Breast epithelium (tissue), 4 donors: ENCODE results near the gene IL26. TPM values are rescaled to one million over a fixed set of nuclear protein-coding genes. Genes with fewer than 3 reads are reported as not detected.

Source experiments
- DNase-seq, 2 donors: peaks; one replicate each; pipeline ENCODE4 v3.0.0-alpha.2; 2019; ENCODE audit warnings: low spot score in 2 of 2
- H3K27ac ChIP-seq, 2 donors: fragments of 200-600 bp; sonication (generic) in 1 of 2; one replicate each; pipeline ENCODE4 v1.5.1; 2016 to 2019; ENCODE audit warnings: mild to moderate bottlenecking in 1 of 2
- H3K27me3 ChIP-seq, 2 donors: fragments of 200-600 bp; sonication (generic) in 1 of 2; one replicate each; pipeline versions ENCODE4 v1.5.1 to v1.6.0; 2017 to 2019; ENCODE audit warnings: control low read depth in 1 of 2, mild to moderate bottlenecking in 1 of 2
- H3K36me3 ChIP-seq: fragments of 200-600 bp; one replicate; pipeline ENCODE4 v1.5.1; 2019
- H3K4me1 ChIP-seq, 2 donors: fragments of 200-600 bp; sonication (generic); one replicate each; pipeline ENCODE4 v1.5.1; 2016 to 2019; ENCODE audit warnings: control low read depth in 1 of 2
- H3K4me3 ChIP-seq, 3 donors: fragments of 200-600 bp; sonication (generic); 1 replicate in 2 of 3; 2 replicates in 1 of 3; pipeline ENCODE4 v1.5.1; 2016 to 2019; ENCODE audit warnings: mild to moderate bottlenecking in 3 of 3, moderate library complexity in 2 of 3
- H3K9me3 ChIP-seq, 2 donors: fragments of 200-600 bp; sonication (generic) in 1 of 2; one replicate each; pipeline ENCODE4 v1.5.1; 2016 to 2019; ENCODE audit warnings: control low read depth in 1 of 2
- POLR2A ChIP-seq: fragments of 450-650 bp; IDR thresholded peaks from one replicate; pipeline ENCODE4 v1.6.1; 2016; ENCODE audit warnings: antibody characterized with exemption, mild to moderate bottlenecking, moderate library complexity
- POLR2AphosphoS5 ChIP-seq, 3 donors: sonication (generic); formaldehyde crosslinking; IDR thresholded peaks; one replicate each; pipeline ENCODE4 v1.6.1; 2017; ENCODE audit warnings: antibody characterized with exemption in 3 of 3
- intact Hi-C: fragments of 100-400 bp; cut with DNase I; formaldehyde crosslinking; loops from one replicate; pipeline ENCODE4 v1.15.1; 2023; ENCODE audit warnings: low total_unique reads
- total RNA-seq, 3 donors: library from RNA; depleted of rRNA; stranded (reverse); fragments of >200 nt; gene quantifications; one replicate each; pipeline ENCODE4 v1.1.0, GENCODE V29; 2016
- TF ChIP-seq, protein P1 (sequence below), 3 donors: fragments of 450-650 bp; IDR thresholded peaks; one replicate each; pipeline ENCODE4 v1.5.1; 2016 to 2017; ENCODE audit warnings: antibody characterized with exemption in 3 of 3, mild to moderate bottlenecking in 3 of 3, moderate library complexity in 3 of 3

IL26 gene
- total RNA-seq, 3 donors from 2014 or later, result not detected

DNA sequence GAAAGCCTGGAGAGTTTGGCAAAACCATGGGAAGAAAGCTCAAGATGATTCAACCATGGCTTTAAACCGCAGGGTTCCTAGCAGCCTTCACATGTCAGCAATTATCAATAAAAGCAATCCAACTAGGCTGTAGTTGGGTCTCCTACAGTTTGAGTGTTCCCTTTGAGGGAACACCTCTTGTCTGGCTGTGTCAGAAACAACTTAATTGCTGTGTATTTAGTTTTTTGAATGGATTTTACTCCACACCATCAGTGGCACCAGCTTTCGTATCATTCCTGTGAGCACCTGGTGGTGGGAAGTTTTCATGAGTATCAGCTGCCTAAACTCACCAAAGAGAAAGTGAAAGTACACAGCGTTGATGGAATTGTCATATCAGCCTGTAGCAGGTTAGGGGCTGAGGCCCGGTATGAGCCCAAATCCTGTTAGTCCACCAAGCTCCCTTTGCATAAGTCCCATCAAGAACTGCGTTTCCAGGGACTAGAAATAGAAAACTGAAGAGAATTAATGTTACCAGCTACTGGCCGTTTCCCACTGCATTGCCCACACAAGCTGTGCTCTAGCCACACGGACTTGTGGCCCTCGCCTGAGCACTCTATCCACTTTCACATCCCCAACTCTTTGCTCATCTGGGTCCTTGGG is 10.9 kb upstream of the IL26 start:
- Histone ChIP-seq H3K27me3 (no peaks in the 10 kb centered on the region), H3K27ac (peak overlapping the region; percentile 1 to 13), H3K4me3 (peak overlapping the region; percentile 34 to 50 (median 43)), H3K9me3 (no peaks in the 10 kb centered on the region), H3K36me3 (no peaks in the 10 kb centered on the region), H3K4me1 (no peaks in the 10 kb centered on the region)
- no peak for TF ChIP-seq POLR2AphosphoS5 (IDR thresholded peaks at IDR 0.05)
- TF ChIP-seq, protein P1, sequence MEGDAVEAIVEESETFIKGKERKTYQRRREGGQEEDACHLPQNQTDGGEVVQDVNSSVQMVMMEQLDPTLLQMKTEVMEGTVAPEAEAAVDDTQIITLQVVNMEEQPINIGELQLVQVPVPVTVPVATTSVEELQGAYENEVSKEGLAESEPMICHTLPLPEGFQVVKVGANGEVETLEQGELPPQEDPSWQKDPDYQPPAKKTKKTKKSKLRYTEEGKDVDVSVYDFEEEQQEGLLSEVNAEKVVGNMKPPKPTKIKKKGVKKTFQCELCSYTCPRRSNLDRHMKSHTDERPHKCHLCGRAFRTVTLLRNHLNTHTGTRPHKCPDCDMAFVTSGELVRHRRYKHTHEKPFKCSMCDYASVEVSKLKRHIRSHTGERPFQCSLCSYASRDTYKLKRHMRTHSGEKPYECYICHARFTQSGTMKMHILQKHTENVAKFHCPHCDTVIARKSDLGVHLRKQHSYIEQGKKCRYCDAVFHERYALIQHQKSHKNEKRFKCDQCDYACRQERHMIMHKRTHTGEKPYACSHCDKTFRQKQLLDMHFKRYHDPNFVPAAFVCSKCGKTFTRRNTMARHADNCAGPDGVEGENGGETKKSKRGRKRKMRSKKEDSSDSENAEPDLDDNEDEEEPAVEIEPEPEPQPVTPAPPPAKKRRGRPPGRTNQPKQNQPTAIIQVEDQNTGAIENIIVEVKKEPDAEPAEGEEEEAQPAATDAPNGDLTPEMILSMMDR (IDR thresholded peaks at IDR 0.05), result peak in 1 of 3 donors; percentile 10
- no peak for DNase-seq
- intact Hi-C loops, result no loop called here

DNA sequence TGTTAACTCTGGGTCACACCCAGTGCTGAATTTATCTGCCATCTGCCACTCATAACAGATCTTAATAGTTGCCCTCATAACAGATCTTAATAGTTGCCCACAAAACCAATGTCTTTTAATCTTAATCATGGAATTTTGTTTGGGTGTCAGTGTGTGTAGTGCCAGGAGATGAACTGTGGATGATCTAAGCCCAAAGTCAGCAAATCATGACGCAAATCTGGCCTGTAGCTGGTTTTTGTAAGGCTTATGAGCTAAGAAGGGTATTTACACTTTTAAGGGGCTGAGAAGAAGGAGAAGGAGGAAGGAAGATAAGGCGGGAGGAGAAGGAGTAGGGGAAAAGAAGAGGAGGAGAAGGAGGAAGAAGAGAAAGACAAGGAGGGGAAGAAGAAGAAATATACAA is 10.0 kb upstream of the IL26 start:
- Histone ChIP-seq H3K27me3 (no peaks in the 10 kb centered on the region), H3K9me3 (no peaks in the 10 kb centered on the region), H3K4me1 (no peaks in the 10 kb centered on the region), H3K27ac (no peak overlapping the region), H3K36me3 (no peaks in the 10 kb centered on the region), H3K4me3 (no peak overlapping the region)
- no peak for TF ChIP-seq POLR2A
- TF ChIP-seq, protein P1 (IDR thresholded peaks at IDR 0.05), result no peak
- no peak for TF ChIP-seq POLR2AphosphoS5 (IDR thresholded peaks at IDR 0.05)
- no peak for DNase-seq
- intact Hi-C loops, result no loop called here

DNA sequence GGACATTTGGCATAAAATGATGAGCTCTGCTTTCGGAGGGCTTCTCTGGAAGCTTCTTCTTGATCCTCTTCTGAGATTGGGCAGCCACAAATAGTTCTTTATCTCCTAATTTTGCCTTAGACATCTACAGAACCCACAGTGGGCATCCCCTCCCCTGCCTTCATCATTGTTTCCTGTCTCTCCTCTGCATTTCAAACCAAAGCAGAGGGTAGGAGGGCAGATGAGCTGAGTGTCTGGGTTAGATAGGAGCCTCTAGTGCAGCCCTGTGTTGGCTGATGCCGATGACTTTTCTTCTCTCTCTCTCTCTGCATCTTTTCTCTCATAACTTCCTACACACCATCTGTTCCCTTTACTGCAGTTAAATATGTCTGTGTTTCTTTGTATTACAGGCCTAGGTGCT is 8.5 kb upstream of the IL26 start:
- TF ChIP-seq, protein P1 (IDR thresholded peaks at IDR 0.05), result no peak
- TF ChIP-seq POLR2A, result no peak
- no peak for TF ChIP-seq POLR2AphosphoS5 (IDR thresholded peaks at IDR 0.05)
- intact Hi-C loops, result loop anchor here (1.0 kb wide), 1 partner anchor 11 kb away; no protein-coding TSS in a partner anchor
- no peak overlapping the region for H3K27ac ChIP-seq
- H3K27me3 ChIP-seq, result no peaks in the 10 kb centered on the region
- no peaks in the 10 kb centered on the region for H3K36me3 ChIP-seq
- H3K9me3 ChIP-seq, result no peaks in the 10 kb centered on the region
- H3K4me3 ChIP-seq, result no peak overlapping the region
- H3K4me1 ChIP-seq, result no peaks in the 10 kb centered on the region
- no peak for DNase-seq

DNA sequence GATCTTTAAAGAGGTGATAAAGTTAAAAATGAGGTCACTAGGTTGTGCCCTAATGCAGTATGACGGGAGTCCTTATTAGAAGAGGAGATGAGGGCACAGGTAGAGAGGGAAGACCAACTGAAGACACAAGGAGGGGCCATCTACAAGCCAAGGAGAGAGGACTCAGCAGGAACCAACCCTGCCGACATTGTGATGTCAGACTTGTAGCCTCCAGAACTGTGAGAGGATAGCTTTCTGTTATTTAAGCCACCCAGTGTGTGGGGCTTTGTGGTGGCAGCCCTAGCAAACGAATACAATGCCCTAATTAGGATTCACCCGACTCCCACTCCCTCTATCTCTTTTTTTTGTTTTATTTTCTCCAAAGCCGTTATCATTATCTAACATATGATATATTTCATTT is 7.9 kb upstream of the IL26 start:
- Histone ChIP-seq H3K4me3 (no peak overlapping the region), H3K36me3 (no peaks in the 10 kb centered on the region), H3K9me3 (no peaks in the 10 kb centered on the region), H3K4me1 (no peaks in the 10 kb centered on the region), H3K27ac (no peak overlapping the region), H3K27me3 (no peaks in the 10 kb centered on the region)
- no peak for DNase-seq
- TF ChIP-seq POLR2A (no peak), POLR2AphosphoS5 (IDR thresholded peaks at IDR 0.05) (no peak)
- TF ChIP-seq, protein P1 (IDR thresholded peaks at IDR 0.05), result no peak
- intact Hi-C loops, result no loop called here

DNA sequence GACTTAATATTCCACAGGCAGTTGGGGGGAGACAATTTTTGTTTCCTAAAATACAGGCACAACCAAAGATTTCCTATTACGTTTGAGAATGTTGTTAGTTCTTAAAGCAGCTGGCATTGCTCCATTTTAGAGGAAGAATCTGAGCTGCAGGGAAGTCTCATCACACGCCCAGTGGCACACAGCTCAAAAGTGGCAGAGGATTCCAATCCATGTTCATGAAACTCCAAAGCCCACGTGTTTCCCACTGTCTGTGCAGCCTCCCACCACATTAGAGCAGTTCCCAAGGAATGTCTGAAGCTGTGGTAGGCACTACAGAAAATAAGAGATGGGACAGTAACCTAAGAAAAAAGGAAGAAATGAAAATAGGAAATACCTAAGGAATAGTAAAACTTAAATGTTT is 6.1 kb upstream of the IL26 start:
- no peak overlapping the region for H3K4me3 ChIP-seq
- no peaks in the 10 kb centered on the region for H3K9me3 ChIP-seq
- no peak for DNase-seq
- H3K36me3 ChIP-seq, result no peaks in the 10 kb centered on the region
- H3K27me3 ChIP-seq, result no peaks in the 10 kb centered on the region
- TF ChIP-seq, protein P1 (IDR thresholded peaks at IDR 0.05), result no peak
- no peak for TF ChIP-seq POLR2A
- no peak for TF ChIP-seq POLR2AphosphoS5 (IDR thresholded peaks at IDR 0.05)
- intact Hi-C loops, result no loop called here
- no peak overlapping the region for H3K27ac ChIP-seq
- no peaks in the 10 kb centered on the region for H3K4me1 ChIP-seq
